ENCODE results near the gene STXBP5.
A peak's percentile ranks its signal among the peaks of the same experiment; 100 is the strongest.

STXBP5 gene

GRCh38 chr6:147212622-147213021, 8.4 kb downstream of the STXBP5 start:
- DNase-seq: no peak

GRCh38 chr6:147213772-147214171, 9.6 kb downstream of the STXBP5 start:
- DNase-seq: no peak

- no peak for DNase-seq
Measured at GRCh38 chr6:147214248-147215227, 10.3 kb downstream of the STXBP5 start.

- DNase-seq: no peak
Measured at GRCh38 chr6:147216915-147217314, 12.7 kb downstream of the STXBP5 start.

- no peak for DNase-seq
Measured at GRCh38 chr6:147217840-147218404, 13.7 kb downstream of the STXBP5 start.

GRCh38 chr6:147218797-147219196, 14.6 kb downstream of the STXBP5 start:
- no peak for DNase-seq

- DNase-seq: no peak
Measured at GRCh38 chr6:147219463-147219862, 15.2 kb downstream of the STXBP5 start.

GRCh38 chr6:147220345-147220744, 16.1 kb downstream of the STXBP5 start:
- no peak for DNase-seq

- DNase-seq: no peak
Measured at GRCh38 chr6:147221739-147222138, 17.5 kb downstream of the STXBP5 start.

- DNase-seq: no peak
Measured at GRCh38 chr6:147222160-147222838, 18.1 kb downstream of the STXBP5 start.

GRCh38 chr6:147223736-147224135, 19.5 kb downstream of the STXBP5 start:
- no peak for DNase-seq

GRCh38 chr6:147226163-147226724, 22.0 kb downstream of the STXBP5 start:
- DNase-seq: no peak

GRCh38 chr6:147226877-147227276, 22.7 kb downstream of the STXBP5 start:
- DNase-seq: no peak

- DNase-seq: no peak
Measured at GRCh38 chr6:147227770-147228320, 23.6 kb downstream of the STXBP5 start.

- no peak for DNase-seq
Measured at GRCh38 chr6:147231589-147231988, 27.4 kb downstream of the STXBP5 start.

- no peak for DNase-seq
Measured at GRCh38 chr6:147234685-147235084, 30.5 kb downstream of the STXBP5 start.

GRCh38 chr6:147238164-147238563, 33.9 kb downstream of the STXBP5 start:
- DNase-seq: no peak

GRCh38 chr6:147238906-147239305, 34.7 kb downstream of the STXBP5 start:
- DNase-seq: no peak

- no peak for DNase-seq
Measured at GRCh38 chr6:147244832-147245231, 40.6 kb downstream of the STXBP5 start.

- peak; percentile 28 for DNase-seq
Measured at GRCh38 chr6:147245693-147246092, 41.5 kb downstream of the STXBP5 start.

GRCh38 chr6:147246853-147247635, 42.8 kb downstream of the STXBP5 start:
- no peak for DNase-seq

GRCh38 chr6:147248859-147249258, 44.6 kb downstream of the STXBP5 start:
- no peak for DNase-seq
